ENCODE results near the gene STEAP1B. TPM values are rescaled to one million over a fixed set of nuclear protein-coding genes. Genes with fewer than 3 reads are reported as not detected.
A peak's percentile ranks its signal among the peaks of the same experiment; 100 is the strongest.
"Not testable (repeated sequence)": the region's sequence is repeated elsewhere in the genome, so short reads cannot be mapped to it uniquely, and the experiment has no call there.

STEAP1B gene
- total RNA-seq, 1 donor = 31.8 TPM

DNA sequence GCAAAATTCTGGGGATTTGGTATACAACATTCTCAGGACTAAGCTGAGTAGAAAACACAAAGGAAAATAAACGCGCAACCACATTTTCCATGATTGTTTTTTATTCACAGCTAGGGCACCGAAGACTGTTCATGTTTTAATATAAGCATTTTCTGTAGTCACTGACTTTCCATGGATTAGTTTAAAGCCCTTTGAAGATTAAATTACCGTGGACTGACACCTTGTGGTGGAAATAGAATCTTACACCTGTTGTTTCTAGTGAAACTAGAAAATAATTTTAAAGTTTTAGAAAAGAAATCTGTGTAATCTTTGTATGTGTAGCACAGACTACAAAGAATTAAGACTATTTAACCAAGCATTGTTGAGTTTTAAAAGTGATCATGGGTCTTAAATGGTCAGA is 1.3 kb upstream of the STEAP1B start:
- H3K4me2 ChIP-seq (ENCODE audit: insufficient read depth, low read length) = peak overlapping the region; percentile 34
- H3K4me3 ChIP-seq (ENCODE audit: insufficient read depth, low read length); H3K36me3 ChIP-seq (ENCODE audit: insufficient read depth, low read length); H2AFZ ChIP-seq (ENCODE audit: low read length); H3K27me3 ChIP-seq (ENCODE audit: insufficient read depth, low read length); H3K27ac ChIP-seq (ENCODE audit: low read depth, low read length); DNase-seq (ENCODE audit: insufficient read length, low spot score, missing footprints); H4K20me1 ChIP-seq (ENCODE audit: insufficient read depth, low read length); H3K9me3 ChIP-seq (ENCODE audit: low read depth, low read length): not testable (repeated sequence)
- TF ChIP-seq CTCF (IDR thresholded peaks at IDR 0.05; ENCODE audit: extremely low read depth, low read depth, low read length) = peak; percentile 33
- H3K4me1 ChIP-seq (ENCODE audit: insufficient read depth, low read length) = peaks cover 40% of the 10 kb centered on the region
- peaks cover 21% of the 10 kb centered on the region for H3K79me2 ChIP-seq (ENCODE audit: insufficient read depth, low read length)

DNA sequence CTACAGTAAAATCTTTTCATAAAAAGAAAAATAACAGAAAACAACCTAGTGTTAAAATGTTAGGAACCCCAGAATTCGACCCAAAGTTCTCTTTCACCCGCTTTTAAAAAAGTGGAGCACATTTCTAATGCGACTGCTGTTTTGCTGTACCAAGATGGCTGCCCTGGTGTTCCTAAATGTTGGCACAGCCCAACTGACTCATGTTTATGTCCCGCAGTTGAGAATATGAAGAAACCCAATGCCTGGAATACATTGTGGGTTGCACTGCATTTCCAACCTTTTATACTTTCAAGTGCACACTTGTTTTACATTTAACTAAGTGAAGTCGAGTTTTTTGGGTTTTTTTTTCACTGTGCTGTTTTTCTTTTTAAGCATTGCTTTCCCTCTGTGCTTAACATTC is 944 bp downstream of the STEAP1B start:
- no peak for DNase-seq (ENCODE audit: insufficient read length, low spot score, missing footprints)
- Histone ChIP-seq H4K20me1 (ENCODE audit: insufficient read depth, low read length) (no peaks in the 10 kb centered on the region), H3K79me2 (ENCODE audit: insufficient read depth, low read length) (peaks cover 31% of the 10 kb centered on the region), H2AFZ (ENCODE audit: low read length) (peak overlapping the region; percentile 56), H3K27me3 (ENCODE audit: insufficient read depth, low read length) (no peaks in the 10 kb centered on the region), H3K27ac (ENCODE audit: low read depth, low read length) (peak overlapping the region; percentile 79), H3K4me3 (ENCODE audit: insufficient read depth, low read length) (peak overlapping the region; percentile 78), H3K36me3 (ENCODE audit: insufficient read depth, low read length) (peaks cover 6% of the 10 kb centered on the region), H3K4me2 (ENCODE audit: insufficient read depth, low read length) (peak overlapping the region; percentile 78), H3K4me1 (ENCODE audit: insufficient read depth, low read length) (peaks cover 52% of the 10 kb centered on the region), H3K9me3 (ENCODE audit: low read depth, low read length) (no peaks in the 10 kb centered on the region)
- TF ChIP-seq CTCF (IDR thresholded peaks at IDR 0.05; ENCODE audit: extremely low read depth, low read depth, low read length) = no peak

DNA sequence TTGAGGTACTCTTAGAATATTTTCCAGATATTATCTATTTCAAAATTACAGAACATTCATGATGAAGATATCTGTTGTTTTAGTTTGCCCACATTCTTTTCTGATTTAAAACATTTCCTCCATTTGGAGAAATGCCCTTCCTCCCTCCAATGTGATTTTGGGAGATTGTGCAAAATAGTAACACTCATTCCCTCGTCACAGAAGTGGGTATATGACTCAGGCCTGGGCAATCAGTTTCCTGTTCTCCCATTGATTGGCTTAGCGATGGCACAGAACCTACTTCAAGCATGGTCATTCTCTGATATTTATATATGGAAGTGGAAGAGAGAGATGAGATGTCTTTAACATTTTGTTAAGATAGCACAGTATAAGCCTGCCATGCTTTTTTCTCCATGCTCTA is 3.1 kb downstream of the STEAP1B start:
- not testable (repeated sequence) for H4K20me1 ChIP-seq (ENCODE audit: insufficient read depth, low read length); DNase-seq (ENCODE audit: insufficient read length, low spot score, missing footprints); H2AFZ ChIP-seq (ENCODE audit: low read length); H3K9me3 ChIP-seq (ENCODE audit: low read depth, low read length); H3K27me3 ChIP-seq (ENCODE audit: insufficient read depth, low read length)
- peaks cover 36% of the 10 kb centered on the region for H3K79me2 ChIP-seq (ENCODE audit: insufficient read depth, low read length)
- H3K4me3 ChIP-seq (ENCODE audit: insufficient read depth, low read length) = peak overlapping the region; percentile 16
- H3K27ac ChIP-seq (ENCODE audit: low read depth, low read length) = peak overlapping the region; percentile 79
- peaks cover 42% of the 10 kb centered on the region for H3K4me1 ChIP-seq (ENCODE audit: insufficient read depth, low read length)
- peaks cover 16% of the 10 kb centered on the region for H3K36me3 ChIP-seq (ENCODE audit: insufficient read depth, low read length)
- peak overlapping the region; percentile 80 for H3K4me2 ChIP-seq (ENCODE audit: insufficient read depth, low read length)

DNA sequence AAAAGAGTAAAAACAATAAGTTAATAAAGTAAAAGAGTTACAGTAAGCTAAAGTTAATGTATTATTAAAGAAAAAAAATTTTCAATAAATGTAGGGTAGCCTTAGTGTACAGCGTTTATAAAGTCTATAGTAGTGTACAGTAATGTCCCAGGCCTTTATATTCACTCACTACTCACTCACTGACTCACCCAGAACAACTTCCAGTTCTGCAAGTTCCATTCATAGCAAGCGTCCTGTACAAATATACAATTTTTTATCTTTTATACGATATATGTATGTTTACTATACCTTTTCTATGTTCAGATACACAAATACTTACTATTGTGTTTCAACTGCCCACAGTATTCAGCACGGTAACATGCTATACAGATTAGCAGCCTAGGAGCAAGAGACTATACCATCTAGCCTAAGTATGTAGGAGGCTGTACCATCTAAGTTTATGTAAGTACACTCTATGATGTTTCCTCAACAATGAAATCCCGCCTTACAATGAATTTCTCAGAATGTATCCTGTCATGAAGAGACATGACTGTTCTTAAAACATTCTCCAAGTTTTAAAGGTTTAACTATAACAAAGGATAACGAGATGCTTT is 3.6 kb downstream of the STEAP1B start:
- peaks cover 36% of the 10 kb centered on the region for H3K79me2 ChIP-seq (ENCODE audit: insufficient read depth, low read length)
- H2AFZ ChIP-seq (ENCODE audit: low read length); DNase-seq (ENCODE audit: insufficient read length, low spot score, missing footprints); H4K20me1 ChIP-seq (ENCODE audit: insufficient read depth, low read length); H3K9me3 ChIP-seq (ENCODE audit: low read depth, low read length); H3K27me3 ChIP-seq (ENCODE audit: insufficient read depth, low read length): not testable (repeated sequence)
- H3K36me3 ChIP-seq (ENCODE audit: insufficient read depth, low read length) = peaks cover 20% of the 10 kb centered on the region
- H3K4me3 ChIP-seq (ENCODE audit: insufficient read depth, low read length) = peak overlapping the region; percentile 25
- H3K27ac ChIP-seq (ENCODE audit: low read depth, low read length) = peak overlapping the region; percentile 79
- H3K4me1 ChIP-seq (ENCODE audit: insufficient read depth, low read length) = peaks cover 42% of the 10 kb centered on the region
- peak overlapping the region; percentile 80 for H3K4me2 ChIP-seq (ENCODE audit: insufficient read depth, low read length)

DNA sequence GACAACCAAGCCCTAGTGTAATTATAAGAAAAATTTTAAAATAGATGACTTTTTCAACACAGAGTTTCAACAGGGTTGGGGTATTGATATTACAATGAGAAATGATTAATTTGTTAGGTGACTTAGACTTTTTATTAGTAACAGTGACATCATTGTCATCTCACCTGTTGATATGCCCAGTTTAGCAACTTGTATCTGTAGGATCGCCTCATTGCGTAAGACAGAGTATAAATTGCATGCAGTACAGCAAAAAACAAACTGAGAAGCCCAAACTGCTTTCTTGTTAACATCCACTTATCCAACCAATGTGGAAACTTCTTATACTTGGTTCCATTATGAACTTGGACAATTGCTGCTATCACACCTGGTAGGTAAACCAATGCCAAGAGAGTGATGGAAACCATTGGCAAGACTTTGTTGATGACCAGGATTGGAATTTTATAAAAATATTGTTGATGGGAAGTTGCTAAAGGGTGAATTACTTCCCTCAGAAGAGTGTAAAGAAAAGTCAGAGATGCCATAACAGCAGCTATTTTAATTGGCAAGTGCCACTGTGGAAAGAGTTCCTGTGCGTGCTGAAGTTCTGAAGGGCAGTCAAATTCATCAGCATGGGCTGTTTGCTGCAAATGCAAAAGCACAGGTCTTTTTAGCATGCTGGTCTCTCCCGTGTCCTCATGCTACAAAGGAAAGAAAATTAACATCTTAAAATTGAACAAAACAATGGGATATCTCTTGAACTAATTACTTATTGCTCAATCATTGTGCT is 6.6 kb downstream of the STEAP1B start:
- H4K20me1 ChIP-seq (ENCODE audit: insufficient read depth, low read length); DNase-seq (ENCODE audit: insufficient read length, low spot score, missing footprints); H3K4me3 ChIP-seq (ENCODE audit: insufficient read depth, low read length); H3K4me2 ChIP-seq (ENCODE audit: insufficient read depth, low read length); H2AFZ ChIP-seq (ENCODE audit: low read length); H3K27me3 ChIP-seq (ENCODE audit: insufficient read depth, low read length); H3K27ac ChIP-seq (ENCODE audit: low read depth, low read length); H3K9me3 ChIP-seq (ENCODE audit: low read depth, low read length): not testable (repeated sequence)
- H3K36me3 ChIP-seq (ENCODE audit: insufficient read depth, low read length) = peaks cover 30% of the 10 kb centered on the region
- peaks cover 30% of the 10 kb centered on the region for H3K4me1 ChIP-seq (ENCODE audit: insufficient read depth, low read length)
- peaks cover 31% of the 10 kb centered on the region for H3K79me2 ChIP-seq (ENCODE audit: insufficient read depth, low read length)
